HepG2 (cell line): ENCODE results near the gene GDPGP1.

Experiments
- MAFK ChIP-seq, 2 experiments: IDR thresholded peaks in 1 of 2; conservative IDR thresholded peaks in 1 of 2; 2 replicates each; pipeline ENCODE4 v1.6.1; 2011; ENCODE audit warnings: improper control_type of control experiment in 2 of 2, low read length in 2 of 2
- MXI1 ChIP-seq: IDR thresholded peaks from 3 replicates; pipeline ENCODE4 v1.6.1; 2012; ENCODE audit warnings: low read depth, low read length, inconsistent platforms, borderline replicate concordance
- PHF20 ChIP-seq: sonication (generic); formaldehyde crosslinking; IDR thresholded peaks from 2 replicates; pipeline ENCODE4 v1.5.0; 2020; ENCODE audit warnings: mild to moderate bottlenecking, missing genetic modification reagents
- TBL1XR1 ChIP-seq: fragments of 150-350 bp; IDR thresholded peaks from 2 replicates; pipeline ENCODE4 v1.6.1; 2014; ENCODE audit warnings: borderline replicate concordance, low read length; ENCODE audit not compliant: partially characterized antibody
- ZNF282 ChIP-seq: fragments of 450-650 bp; IDR thresholded peaks from 2 replicates; pipeline ENCODE4 v1.6.1; 2018; ENCODE audit not compliant: partially characterized antibody
- ZNF3 ChIP-seq: IDR thresholded peaks from 2 replicates; pipeline ENCODE4 v1.7.0; 2017; ENCODE audit warnings: inconsistent platforms
- TF ChIP-seq, protein P1 (sequence below): sonication (generic); formaldehyde crosslinking; conservative IDR thresholded peaks from 2 replicates; pipeline ENCODE4 v1.4.0; 2020; ENCODE audit warnings: missing genetic modification reagents
- TF ChIP-seq, protein P2 (sequence below): sonication (generic); formaldehyde crosslinking; IDR thresholded peaks from 2 replicates; pipeline ENCODE4 v1.4.0; 2020; ENCODE audit warnings: missing genetic modification reagents
- TF ChIP-seq, protein P3 (sequence below): sonication (generic); formaldehyde crosslinking; IDR thresholded peaks from 2 replicates; pipeline ENCODE4 v1.9.0; 2021; ENCODE audit warnings: mild to moderate bottlenecking, missing genetic modification reagents
- TF ChIP-seq, protein P4 (sequence below): sonication (generic); formaldehyde crosslinking; IDR thresholded peaks from 2 replicates; pipeline ENCODE4 v1.5.1; 2020; ENCODE audit warnings: missing genetic modification reagents, mild to moderate bottlenecking, borderline replicate concordance
- TF ChIP-seq, protein P5 (sequence below), 2 experiments: sonication (generic) in 1 of 2; formaldehyde crosslinking in 1 of 2; IDR thresholded peaks; 2 replicates each; pipeline versions ENCODE4 v1.4.0 to v1.6.1; 2018 to 2020; ENCODE audit warnings: missing genetic modification reagents in 2 of 2, borderline replicate concordance in 1 of 2, low read depth in 1 of 2, mild to moderate bottlenecking in 1 of 2, missing biosample characterization in 1 of 2
- TF ChIP-seq, protein P6 (sequence below): sonication (generic); formaldehyde crosslinking; conservative IDR thresholded peaks from 2 replicates; pipeline ENCODE4 v1.4.0; 2020; ENCODE audit warnings: missing genetic modification reagents

DNA sequence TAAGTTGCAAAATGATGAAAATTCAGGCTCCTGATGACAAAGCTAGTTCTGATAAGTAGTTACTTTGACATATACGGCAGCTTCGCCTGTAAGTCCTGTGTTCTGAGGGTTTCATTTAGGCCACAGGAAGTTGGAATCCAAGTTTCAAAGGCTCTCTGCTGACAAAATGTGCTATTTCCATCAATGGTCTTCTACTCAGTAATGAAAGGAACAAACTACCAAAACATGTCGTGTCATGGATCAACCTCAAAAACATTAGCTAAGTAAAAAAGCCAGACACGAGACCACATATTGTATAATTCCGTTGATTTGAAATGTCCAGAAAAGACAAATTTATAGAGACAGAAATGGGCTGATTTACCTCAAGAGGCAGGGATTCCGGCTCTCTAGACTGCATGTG, 53.9 kb downstream of the GDPGP1 start:
- TF ChIP-seq PHF20 = no peak
- TF ChIP-seq MXI1 = no peak
- TF ChIP-seq, protein P1, sequence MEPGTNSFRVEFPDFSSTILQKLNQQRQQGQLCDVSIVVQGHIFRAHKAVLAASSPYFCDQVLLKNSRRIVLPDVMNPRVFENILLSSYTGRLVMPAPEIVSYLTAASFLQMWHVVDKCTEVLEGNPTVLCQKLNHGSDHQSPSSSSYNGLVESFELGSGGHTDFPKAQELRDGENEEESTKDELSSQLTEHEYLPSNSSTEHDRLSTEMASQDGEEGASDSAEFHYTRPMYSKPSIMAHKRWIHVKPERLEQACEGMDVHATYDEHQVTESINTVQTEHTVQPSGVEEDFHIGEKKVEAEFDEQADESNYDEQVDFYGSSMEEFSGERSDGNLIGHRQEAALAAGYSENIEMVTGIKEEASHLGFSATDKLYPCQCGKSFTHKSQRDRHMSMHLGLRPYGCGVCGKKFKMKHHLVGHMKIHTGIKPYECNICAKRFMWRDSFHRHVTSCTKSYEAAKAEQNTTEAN (CRISPR knock-in tag) = no peak
- TF ChIP-seq, protein P2, sequence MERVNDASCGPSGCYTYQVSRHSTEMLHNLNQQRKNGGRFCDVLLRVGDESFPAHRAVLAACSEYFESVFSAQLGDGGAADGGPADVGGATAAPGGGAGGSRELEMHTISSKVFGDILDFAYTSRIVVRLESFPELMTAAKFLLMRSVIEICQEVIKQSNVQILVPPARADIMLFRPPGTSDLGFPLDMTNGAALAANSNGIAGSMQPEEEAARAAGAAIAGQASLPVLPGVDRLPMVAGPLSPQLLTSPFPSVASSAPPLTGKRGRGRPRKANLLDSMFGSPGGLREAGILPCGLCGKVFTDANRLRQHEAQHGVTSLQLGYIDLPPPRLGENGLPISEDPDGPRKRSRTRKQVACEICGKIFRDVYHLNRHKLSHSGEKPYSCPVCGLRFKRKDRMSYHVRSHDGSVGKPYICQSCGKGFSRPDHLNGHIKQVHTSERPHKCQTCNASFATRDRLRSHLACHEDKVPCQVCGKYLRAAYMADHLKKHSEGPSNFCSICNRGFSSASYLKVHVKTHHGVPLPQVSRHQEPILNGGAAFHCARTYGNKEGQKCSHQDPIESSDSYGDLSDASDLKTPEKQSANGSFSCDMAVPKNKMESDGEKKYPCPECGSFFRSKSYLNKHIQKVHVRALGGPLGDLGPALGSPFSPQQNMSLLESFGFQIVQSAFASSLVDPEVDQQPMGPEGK (CRISPR knock-in tag) = no peak
- TF ChIP-seq, protein P3, sequence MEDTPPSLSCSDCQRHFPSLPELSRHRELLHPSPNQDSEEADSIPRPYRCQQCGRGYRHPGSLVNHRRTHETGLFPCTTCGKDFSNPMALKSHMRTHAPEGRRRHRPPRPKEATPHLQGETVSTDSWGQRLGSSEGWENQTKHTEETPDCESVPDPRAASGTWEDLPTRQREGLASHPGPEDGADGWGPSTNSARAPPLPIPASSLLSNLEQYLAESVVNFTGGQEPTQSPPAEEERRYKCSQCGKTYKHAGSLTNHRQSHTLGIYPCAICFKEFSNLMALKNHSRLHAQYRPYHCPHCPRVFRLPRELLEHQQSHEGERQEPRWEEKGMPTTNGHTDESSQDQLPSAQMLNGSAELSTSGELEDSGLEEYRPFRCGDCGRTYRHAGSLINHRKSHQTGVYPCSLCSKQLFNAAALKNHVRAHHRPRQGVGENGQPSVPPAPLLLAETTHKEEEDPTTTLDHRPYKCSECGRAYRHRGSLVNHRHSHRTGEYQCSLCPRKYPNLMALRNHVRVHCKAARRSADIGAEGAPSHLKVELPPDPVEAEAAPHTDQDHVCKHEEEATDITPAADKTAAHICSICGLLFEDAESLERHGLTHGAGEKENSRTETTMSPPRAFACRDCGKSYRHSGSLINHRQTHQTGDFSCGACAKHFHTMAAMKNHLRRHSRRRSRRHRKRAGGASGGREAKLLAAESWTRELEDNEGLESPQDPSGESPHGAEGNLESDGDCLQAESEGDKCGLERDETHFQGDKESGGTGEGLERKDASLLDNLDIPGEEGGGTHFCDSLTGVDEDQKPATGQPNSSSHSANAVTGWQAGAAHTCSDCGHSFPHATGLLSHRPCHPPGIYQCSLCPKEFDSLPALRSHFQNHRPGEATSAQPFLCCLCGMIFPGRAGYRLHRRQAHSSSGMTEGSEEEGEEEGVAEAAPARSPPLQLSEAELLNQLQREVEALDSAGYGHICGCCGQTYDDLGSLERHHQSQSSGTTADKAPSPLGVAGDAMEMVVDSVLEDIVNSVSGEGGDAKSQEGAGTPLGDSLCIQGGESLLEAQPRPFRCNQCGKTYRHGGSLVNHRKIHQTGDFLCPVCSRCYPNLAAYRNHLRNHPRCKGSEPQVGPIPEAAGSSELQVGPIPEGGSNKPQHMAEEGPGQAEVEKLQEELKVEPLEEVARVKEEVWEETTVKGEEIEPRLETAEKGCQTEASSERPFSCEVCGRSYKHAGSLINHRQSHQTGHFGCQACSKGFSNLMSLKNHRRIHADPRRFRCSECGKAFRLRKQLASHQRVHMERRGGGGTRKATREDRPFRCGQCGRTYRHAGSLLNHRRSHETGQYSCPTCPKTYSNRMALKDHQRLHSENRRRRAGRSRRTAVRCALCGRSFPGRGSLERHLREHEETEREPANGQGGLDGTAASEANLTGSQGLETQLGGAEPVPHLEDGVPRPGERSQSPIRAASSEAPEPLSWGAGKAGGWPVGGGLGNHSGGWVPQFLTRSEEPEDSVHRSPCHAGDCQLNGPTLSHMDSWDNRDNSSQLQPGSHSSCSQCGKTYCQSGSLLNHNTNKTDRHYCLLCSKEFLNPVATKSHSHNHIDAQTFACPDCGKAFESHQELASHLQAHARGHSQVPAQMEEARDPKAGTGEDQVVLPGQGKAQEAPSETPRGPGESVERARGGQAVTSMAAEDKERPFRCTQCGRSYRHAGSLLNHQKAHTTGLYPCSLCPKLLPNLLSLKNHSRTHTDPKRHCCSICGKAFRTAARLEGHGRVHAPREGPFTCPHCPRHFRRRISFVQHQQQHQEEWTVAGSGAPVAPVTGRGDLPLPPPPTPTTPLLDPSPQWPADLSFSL (CRISPR knock-in tag) = no peak
- no peak for TF ChIP-seq MAFK (conservative IDR thresholded peaks at IDR 0.05 in 1 of 2, IDR thresholded peaks at IDR 0.05 in 1 of 2; ENCODE audit: low read length in 2 of 2)
- TF ChIP-seq, protein P4, sequence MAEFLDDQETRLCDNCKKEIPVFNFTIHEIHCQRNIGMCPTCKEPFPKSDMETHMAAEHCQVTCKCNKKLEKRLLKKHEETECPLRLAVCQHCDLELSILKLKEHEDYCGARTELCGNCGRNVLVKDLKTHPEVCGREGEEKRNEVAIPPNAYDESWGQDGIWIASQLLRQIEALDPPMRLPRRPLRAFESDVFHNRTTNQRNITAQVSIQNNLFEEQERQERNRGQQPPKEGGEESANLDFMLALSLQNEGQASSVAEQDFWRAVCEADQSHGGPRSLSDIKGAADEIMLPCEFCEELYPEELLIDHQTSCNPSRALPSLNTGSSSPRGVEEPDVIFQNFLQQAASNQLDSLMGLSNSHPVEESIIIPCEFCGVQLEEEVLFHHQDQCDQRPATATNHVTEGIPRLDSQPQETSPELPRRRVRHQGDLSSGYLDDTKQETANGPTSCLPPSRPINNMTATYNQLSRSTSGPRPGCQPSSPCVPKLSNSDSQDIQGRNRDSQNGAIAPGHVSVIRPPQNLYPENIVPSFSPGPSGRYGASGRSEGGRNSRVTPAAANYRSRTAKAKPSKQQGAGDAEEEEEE (CRISPR knock-in tag) = no peak
- TF ChIP-seq, protein P5, sequence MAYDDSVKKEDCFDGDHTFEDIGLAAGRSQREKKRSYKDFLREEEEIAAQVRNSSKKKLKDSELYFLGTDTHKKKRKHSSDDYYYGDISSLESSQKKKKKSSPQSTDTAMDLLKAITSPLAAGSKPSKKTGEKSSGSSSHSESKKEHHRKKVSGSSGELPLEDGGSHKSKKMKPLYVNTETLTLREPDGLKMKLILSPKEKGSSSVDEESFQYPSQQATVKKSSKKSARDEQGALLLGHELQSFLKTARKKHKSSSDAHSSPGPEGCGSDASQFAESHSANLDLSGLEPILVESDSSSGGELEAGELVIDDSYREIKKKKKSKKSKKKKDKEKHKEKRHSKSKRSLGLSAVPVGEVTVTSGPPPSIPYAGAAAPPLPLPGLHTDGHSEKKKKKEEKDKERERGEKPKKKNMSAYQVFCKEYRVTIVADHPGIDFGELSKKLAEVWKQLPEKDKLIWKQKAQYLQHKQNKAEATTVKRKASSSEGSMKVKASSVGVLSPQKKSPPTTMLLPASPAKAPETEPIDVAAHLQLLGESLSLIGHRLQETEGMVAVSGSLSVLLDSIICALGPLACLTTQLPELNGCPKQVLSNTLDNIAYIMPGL (CRISPR knock-in tag; IDR thresholded peaks at IDR 0.05; ENCODE audit: borderline replicate concordance in 1 of 2, low read depth in 1 of 2) = no peak
- TF ChIP-seq ZNF282 = no peak
- TF ChIP-seq TBL1XR1 = no peak
- TF ChIP-seq, protein P6, sequence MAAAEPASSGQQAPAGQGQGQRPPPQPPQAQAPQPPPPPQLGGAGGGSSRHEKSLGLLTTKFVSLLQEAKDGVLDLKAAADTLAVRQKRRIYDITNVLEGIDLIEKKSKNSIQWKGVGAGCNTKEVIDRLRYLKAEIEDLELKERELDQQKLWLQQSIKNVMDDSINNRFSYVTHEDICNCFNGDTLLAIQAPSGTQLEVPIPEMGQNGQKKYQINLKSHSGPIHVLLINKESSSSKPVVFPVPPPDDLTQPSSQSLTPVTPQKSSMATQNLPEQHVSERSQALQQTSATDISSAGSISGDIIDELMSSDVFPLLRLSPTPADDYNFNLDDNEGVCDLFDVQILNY (CRISPR knock-in tag) = no peak
- no peak for TF ChIP-seq ZNF3 (CRISPR knock-in tag)
